ENCODE data around the gene MBD3L2.
"Not testable (repeated sequence)": the region's sequence is repeated elsewhere in the genome, so short reads cannot be mapped to it uniquely, and the experiment has no call there.

DNA sequence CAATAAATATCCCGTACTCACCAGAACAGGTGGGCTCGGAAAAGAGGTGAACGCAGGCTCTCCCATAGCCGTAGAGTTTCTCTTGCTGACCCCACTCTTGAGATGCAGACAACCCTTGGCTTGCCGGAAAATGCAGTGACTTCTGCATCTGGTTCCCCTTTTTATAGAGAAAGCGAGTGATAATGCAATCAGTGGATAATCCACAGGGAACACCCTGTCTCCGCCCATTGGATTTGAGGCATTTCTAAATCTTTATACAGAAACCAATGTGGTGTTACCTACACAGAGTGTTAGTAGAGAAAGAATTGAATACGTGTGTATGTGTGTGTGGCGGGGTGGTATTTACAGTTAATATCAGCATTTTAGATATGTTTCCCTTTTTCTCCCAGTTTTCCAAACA is 9.0 kb upstream of the MBD3L2 start, which contains the start of gene MBD3L4:
- TF ChIP-seq, protein P1, sequence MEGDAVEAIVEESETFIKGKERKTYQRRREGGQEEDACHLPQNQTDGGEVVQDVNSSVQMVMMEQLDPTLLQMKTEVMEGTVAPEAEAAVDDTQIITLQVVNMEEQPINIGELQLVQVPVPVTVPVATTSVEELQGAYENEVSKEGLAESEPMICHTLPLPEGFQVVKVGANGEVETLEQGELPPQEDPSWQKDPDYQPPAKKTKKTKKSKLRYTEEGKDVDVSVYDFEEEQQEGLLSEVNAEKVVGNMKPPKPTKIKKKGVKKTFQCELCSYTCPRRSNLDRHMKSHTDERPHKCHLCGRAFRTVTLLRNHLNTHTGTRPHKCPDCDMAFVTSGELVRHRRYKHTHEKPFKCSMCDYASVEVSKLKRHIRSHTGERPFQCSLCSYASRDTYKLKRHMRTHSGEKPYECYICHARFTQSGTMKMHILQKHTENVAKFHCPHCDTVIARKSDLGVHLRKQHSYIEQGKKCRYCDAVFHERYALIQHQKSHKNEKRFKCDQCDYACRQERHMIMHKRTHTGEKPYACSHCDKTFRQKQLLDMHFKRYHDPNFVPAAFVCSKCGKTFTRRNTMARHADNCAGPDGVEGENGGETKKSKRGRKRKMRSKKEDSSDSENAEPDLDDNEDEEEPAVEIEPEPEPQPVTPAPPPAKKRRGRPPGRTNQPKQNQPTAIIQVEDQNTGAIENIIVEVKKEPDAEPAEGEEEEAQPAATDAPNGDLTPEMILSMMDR (conservative IDR thresholded peaks at IDR 0.05 in 1 of 2, IDR thresholded peaks at IDR 0.05 in 1 of 2; ENCODE audit: extremely low read depth in 1 of 2, insufficient read depth in 1 of 2, low read depth in 1 of 2, low read length in 2 of 2), result not testable (repeated sequence)
- TF ChIP-seq EZH2 (IDR thresholded peaks at IDR 0.05; ENCODE audit: borderline replicate concordance, low read length), result not testable (repeated sequence)
